Measurements from ENCODE around the gene MPZL3. TPM values are rescaled to one million over a fixed set of nuclear protein-coding genes. Genes with fewer than 3 reads are reported as not detected.

The MPZL3 gene, protein sequence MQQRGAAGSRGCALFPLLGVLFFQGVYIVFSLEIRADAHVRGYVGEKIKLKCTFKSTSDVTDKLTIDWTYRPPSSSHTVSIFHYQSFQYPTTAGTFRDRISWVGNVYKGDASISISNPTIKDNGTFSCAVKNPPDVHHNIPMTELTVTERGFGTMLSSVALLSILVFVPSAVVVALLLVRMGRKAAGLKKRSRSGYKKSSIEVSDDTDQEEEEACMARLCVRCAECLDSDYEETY
- 0.12 and 1.1 TPM in 2 replicates for total RNA-seq (ENCODE audit: low replicate concordance)

DNA sequence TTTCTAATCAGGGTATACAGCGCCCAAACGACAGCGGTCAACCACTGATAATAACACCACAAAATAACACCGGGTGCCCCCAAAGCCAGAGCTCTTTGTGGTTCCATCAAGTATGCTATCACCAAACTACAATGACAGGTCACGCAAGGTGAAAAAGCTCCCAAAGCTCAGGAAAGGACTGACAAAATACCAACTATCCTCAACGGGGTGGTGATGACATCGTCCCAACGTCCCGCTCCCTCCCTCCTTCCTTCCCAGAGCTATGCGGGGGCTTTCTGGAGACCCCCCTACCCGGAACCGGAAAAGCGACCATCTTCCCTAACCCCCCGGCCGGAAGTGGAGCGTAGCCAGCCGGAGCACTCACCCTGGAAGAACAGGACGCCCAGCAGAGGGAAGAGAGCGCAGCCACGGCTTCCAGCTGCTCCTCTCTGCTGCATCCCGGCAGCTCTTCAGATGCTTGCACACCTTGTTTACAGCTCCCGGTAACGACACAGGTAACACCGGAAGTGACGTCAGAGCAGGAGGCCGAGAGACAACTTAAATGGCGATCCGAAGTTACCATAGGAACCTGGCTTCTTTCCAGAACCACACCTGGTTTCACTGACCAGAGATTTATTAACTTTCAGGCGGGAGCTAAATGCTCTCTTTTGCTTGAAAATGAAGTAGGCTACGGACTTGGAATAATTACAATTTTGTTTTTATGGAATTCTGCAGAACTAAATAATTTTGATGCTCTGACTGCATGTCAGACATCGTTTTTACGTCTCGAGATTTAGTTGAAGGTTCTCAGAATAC is at the start of gene MPZL3:
MPZL3 (minus strand) TSS at position 508 of the 795 bp plus-strand sequence; CDS start at position 437, 71 bp downstream.

DNA sequence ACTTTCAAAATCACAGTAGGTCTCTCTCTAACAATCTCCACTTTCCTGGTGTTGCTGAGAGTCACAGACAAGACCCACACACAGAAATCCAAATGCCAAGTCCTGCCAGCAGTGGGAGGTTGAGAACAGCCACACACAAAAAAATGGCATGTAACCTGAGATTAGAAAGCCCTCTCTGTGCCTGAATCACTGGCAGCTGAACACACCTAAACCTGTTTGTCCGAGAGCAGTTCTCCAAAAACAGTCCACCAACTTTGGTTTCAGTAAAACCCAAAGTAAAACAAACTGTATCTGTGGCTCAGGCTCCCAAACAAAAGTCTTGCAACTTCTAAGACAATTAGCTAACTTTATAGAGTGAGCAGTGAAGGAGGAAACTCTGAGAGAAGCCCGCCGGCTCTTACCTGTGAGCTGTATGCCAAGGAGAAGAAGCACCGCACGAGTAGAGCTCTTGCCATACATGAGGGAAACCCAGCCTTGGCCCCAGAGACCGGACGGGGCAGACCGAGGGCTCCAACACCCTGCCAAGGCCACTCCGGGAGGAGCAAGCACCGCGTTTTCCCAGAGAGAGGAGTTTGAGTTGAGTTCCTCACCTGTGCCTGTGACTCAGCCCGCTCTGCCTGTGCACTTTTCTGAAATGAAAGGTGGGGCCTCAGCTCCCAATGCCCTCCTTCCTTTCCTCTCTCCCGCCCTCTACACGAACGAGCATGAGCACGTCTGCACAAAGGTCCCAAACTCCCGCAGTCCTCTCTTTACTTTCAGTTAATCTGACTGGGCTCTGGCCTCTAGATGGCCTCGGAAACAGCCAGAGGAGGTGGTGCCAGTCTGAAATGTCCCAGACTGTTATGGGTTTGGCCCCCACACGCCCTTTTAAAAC is 11.8 kb upstream of the MPZL3 start, which contains the start of gene MPZL2:
MPZL2 (minus strand) TSS at position 603 of the 874 bp plus-strand sequence; CDS start at position 459, 144 bp downstream.

DNA sequence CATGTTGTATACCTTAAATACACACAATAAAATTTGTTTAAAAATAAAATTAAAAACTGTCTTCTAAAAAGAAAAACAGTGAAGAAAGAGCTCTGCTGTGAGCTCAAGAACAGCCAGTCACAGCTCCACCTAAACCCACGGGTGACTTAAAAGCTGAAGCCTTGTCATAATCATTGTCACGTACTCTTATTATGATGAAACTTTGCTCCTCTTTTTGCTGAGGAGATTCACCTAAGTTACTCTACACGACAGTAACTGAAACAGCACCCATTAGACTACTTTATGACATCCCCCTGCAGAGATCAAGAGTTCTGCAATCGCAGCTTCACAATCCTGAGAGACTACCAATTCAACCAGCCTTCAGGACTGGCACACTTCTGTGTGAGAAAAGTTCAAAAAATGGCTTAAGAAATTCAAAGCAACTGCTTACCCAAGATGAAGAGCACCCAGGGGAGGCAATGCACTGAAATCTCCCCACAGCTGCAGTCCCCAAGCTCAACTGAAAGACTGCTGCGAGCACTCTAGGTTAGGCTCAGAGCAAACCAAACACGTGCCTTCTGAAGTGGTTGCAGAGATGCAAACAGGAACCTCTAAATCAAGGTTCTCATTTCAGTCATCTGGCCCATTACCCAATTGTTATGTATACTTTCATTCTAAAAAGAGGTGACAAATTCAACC is 27.5 kb downstream of the MPZL3 start, which contains the start of gene JAML:
JAML (minus strand) TSS at position 501 of the 678 bp plus-strand sequence. CDS start 10,145 bp downstream, outside the sequence.

Other genes starting within 250 kb of the MPZL3 start
- gene TMPRSS4, start 175.3 kb downstream of the MPZL3 start, total RNA-seq (ENCODE audit: low replicate concordance) = not detected in 2 replicates
- not detected in 2 replicates for gene SMIM35, start 165.4 kb downstream of the MPZL3 start, total RNA-seq (ENCODE audit: low replicate concordance)
- gene SCN4B, start 99.5 kb downstream of the MPZL3 start, total RNA-seq (ENCODE audit: low replicate concordance) = not detected in 2 replicates
- not detected in 2 replicates for gene SCN2B, start 75.7 kb downstream of the MPZL3 start, total RNA-seq (ENCODE audit: low replicate concordance)
- gene JAML, start 27.4 kb downstream of the MPZL3 start, total RNA-seq (ENCODE audit: low replicate concordance) = not detected in 2 replicates
- 0.08 and 0.94 TPM in 2 replicates for gene MPZL2, start 11.9 kb upstream of the MPZL3 start, total RNA-seq (ENCODE audit: low replicate concordance)
- not detected in 2 replicates for gene CD3E, start 52.4 kb upstream of the MPZL3 start, total RNA-seq (ENCODE audit: low replicate concordance)
- gene CD3D, start 90.3 kb upstream of the MPZL3 start, total RNA-seq (ENCODE audit: low replicate concordance) = not detected in 2 replicates
- not detected in 2 replicates for gene CD3G, start 92.0 kb upstream of the MPZL3 start, total RNA-seq (ENCODE audit: low replicate concordance)
- gene UBE4A, start 107.2 kb upstream of the MPZL3 start, total RNA-seq (ENCODE audit: low replicate concordance) = 13.3 and 26.5 TPM in 2 replicates
- 126 and 165 TPM in 2 replicates for gene ATP5MG, start 149.2 kb upstream of the MPZL3 start, total RNA-seq (ENCODE audit: low replicate concordance)
- gene KMT2A, start 184.1 kb upstream of the MPZL3 start, total RNA-seq (ENCODE audit: low replicate concordance) = 12.3 and 14.9 TPM in 2 replicates

Measured in smooth muscle cell of the coronary artery (primary cell).